ENCODE results near the gene MIER2.
"Not testable (repeated sequence)": the region's sequence is repeated elsewhere in the genome, so short reads cannot be mapped to it uniquely, and the experiment has no call there.

MIER2 gene

GRCh38 chr19:344625-345319, at the start of gene MIER2:
Gene MIER2 (minus strand): TSS chr19:344796. CDS start chr19:344782, 14 bp downstream.
- peak; percentile 34 for DNase-seq

- DNase-seq = not testable (repeated sequence)
Measured at GRCh38 chr19:393560-393959, 49.0 kb upstream of the MIER2 start.

GRCh38 chr19:392375-392970, 47.9 kb upstream of the MIER2 start:
- DNase-seq = no peak

- no peak for DNase-seq
Measured at GRCh38 chr19:391726-392374, 47.3 kb upstream of the MIER2 start.

- DNase-seq = no peak
Measured at GRCh38 chr19:391207-391557, 46.6 kb upstream of the MIER2 start.

- no peak for DNase-seq
Measured at GRCh38 chr19:390386-391206, 46.0 kb upstream of the MIER2 start.

GRCh38 chr19:389935-390289, 45.3 kb upstream of the MIER2 start:
- DNase-seq = no peak

- DNase-seq = no peak
Measured at GRCh38 chr19:389255-389934, 44.8 kb upstream of the MIER2 start.

GRCh38 chr19:388691-389090, 44.1 kb upstream of the MIER2 start:
- no peak for DNase-seq

- no peak for DNase-seq
Measured at GRCh38 chr19:387777-388176, 43.2 kb upstream of the MIER2 start.

- DNase-seq = not testable (repeated sequence)
Measured at GRCh38 chr19:386632-387301, 42.2 kb upstream of the MIER2 start.

- DNase-seq = not testable (repeated sequence)
Measured at GRCh38 chr19:386189-386588, 41.6 kb upstream of the MIER2 start.

- no peak for DNase-seq
Measured at GRCh38 chr19:384799-385169, 40.2 kb upstream of the MIER2 start.

GRCh38 chr19:383922-384798, 39.6 kb upstream of the MIER2 start:
- DNase-seq = no peak

GRCh38 chr19:383040-383439, 38.4 kb upstream of the MIER2 start:
- DNase-seq = no peak

GRCh38 chr19:382578-382977, 38.0 kb upstream of the MIER2 start:
- DNase-seq = not testable (repeated sequence)

GRCh38 chr19:381901-382300, 37.3 kb upstream of the MIER2 start:
- not testable (repeated sequence) for DNase-seq

- not testable (repeated sequence) for DNase-seq
Measured at GRCh38 chr19:380618-381219, 36.1 kb upstream of the MIER2 start.

- DNase-seq = no peak
Measured at GRCh38 chr19:379796-380195, 35.2 kb upstream of the MIER2 start.

- DNase-seq = no peak
Measured at GRCh38 chr19:378706-379105, 34.1 kb upstream of the MIER2 start.

Measured in SHP77 treated with DMSO at 0.1 percent for 48 hours (cell line).